HG03469 (cell line): ENCODE measurements around the gene GSKIP.

Experiments
- ATAC-seq: cut with Tn5 transposase; IDR thresholded peaks from one replicate; pipeline ENCODE4 v1.9.1; 2021; ENCODE audit warnings: mild to moderate bottlenecking, moderate library complexity, moderate number of reproducible peaks; ENCODE audit not compliant: unreplicated experiment

GSKIP gene

GRCh38 chr14:96415559-96415958 lies 52.2 kb downstream of the GSKIP start:
- ATAC-seq: no peak

- no peak for ATAC-seq
Measured at GRCh38 chr14:96416292-96416691, 53.0 kb downstream of the GSKIP start.

- ATAC-seq: no peak
Measured at GRCh38 chr14:96417254-96417653, 53.9 kb downstream of the GSKIP start.

GRCh38 chr14:96418075-96418474 lies 54.7 kb downstream of the GSKIP start:
- no peak for ATAC-seq

DNA sequence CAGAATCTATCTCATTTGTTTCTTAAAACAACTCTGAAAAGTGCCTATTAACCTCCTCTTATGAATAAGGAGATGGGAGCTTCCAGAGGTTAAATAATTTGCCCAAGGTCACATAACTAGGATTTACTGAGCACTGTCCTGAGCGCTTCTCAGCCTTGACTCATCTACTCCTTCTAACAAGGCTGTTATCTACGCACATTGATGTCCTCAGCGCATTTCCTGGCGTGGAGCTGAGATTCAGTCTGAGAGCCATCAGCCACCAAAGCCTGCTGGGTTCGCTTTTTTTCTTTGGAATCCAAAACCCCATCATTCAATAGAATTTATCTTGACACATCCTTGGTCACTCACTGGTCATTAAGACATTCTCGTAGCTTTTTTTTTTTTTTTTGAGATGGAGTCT lies 57.9 kb downstream of the GSKIP start:
- ATAC-seq: no peak

GRCh38 chr14:96422992-96423391 lies 59.7 kb downstream of the GSKIP start:
- ATAC-seq: no peak

- no peak for ATAC-seq
Measured at GRCh38 chr14:96423446-96424108, 60.3 kb downstream of the GSKIP start.

GRCh38 chr14:96424109-96424989 lies 61.0 kb downstream of the GSKIP start:
- peak; percentile 56 for ATAC-seq

DNA sequence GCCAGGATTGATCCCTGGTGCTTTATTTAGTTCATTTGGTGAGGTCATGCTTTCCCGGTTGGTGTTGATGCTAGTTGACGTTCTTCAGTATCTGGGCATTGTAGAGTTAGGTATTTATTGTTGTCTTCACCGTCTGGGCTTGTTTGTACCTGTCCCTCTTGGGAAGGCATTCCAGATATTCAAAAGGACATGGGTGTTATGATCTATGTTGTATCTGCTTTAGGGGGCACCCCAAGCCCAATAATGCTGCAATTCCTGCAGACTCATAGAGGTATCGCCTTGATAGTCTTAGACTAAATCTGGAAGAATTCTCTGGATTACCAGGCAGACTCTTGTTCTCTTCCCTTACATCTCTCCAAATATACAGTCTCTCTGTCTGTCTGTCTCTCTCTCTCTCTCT lies 70.7 kb downstream of the GSKIP start:
- ATAC-seq: no peak
